Ammon's horn (tissue), 1 donor: ENCODE data around the gene SSR2.
"Not testable (repeated sequence)": the region's sequence is repeated elsewhere in the genome, so short reads cannot be mapped to it uniquely, and the experiment has no call there.

Experiments
- DNase-seq: peaks from one replicate; pipeline ENCODE4 v3.0.0-alpha.2; 2016; ENCODE audit warnings: low spot score

Gene SSR2

DNA sequence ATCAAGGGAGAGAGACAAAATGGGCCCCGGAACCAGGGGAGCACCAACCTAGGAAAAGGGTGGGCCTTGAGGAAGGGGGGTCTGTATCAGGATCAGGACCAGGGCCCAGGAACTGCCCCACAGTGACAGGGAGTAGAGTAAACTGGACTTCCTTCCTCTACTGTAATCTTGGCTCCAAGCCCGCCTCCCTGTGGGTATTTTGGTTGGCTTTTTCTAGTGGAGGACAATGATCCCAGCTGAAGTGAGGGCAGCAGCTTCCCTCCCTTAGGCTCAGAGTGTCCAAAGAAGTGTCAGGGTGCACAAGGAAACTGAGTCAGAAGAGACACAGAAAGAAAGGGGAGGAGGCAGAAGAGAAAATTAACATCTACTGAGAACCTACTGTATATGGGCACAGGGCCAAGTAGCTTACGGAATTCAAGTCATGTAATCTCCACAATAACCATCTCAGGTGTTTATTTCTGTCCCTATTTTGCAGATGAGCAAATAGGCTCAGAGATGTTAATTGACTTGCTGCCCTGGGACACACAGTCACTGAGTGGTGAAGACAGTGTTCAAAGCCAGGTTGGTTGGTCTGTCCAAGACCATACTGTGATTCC lies 28.0 kb upstream of the SSR2 start:
- DNase-seq, result no peak

DNA sequence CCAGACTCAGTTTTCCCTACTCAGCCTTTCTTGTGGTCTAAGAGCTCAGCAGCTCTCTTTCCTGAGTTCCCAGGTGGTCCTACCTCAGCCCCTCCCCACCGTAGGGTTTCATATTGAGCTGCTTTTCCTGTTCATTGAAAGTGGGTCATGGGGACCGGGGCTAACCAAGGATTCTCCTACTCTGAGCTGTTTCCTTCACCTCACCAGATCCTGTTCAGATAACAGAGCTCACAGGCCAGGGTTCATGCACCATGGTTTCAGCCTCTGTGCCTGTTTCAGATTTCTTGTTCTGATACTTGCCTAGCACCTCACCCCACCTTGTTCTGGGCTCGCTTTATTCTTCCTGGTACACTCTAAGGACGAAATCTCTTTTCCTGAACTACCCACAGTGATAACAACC lies 24.3 kb upstream of the SSR2 start:
- no peak for DNase-seq

DNA sequence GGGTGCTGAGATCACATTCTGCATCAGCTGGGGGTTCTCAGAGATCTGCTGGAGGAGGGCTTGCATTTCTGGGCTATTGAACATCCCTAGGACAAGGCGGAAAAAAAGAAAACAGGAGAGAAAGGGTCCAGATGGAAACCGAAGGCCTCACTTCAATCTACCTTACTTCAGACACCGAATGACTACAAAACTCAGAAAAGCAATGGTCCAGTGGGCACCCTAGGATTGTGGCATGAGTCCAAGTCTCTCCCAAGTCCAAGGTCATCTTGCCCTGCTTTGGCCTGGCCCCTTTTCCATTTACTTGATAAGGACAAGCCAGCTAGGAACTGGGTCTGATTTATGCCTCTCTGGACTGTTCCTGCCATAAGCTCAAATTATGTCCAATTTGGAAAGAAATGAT lies 22.1 kb upstream of the SSR2 start:
- no peak for DNase-seq

DNA sequence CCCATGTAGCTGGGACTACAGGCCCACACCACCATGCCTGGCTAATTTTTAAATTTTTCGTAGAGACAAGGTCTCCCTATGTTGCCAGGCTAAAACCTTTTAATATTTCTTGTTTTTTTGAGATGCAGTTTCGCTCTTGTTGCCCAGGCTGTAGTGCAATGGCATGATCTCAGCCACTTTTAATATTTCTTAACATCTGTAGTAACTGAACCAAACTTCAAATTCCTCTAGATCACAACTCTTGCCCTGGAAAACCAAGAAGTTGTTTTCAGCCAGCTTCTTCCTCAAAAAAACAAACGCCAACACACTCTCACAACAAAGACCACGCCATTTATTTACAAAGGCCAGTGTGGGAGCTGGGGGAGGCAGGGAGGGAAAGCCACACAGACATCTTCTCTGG lies 14.2 kb upstream of the SSR2 start:
- not testable (repeated sequence) for DNase-seq

- no peak for DNase-seq
These were observed 12.3 kb upstream of the SSR2 start for GRCh38 chr1:156033011-156033410.

- no peak for DNase-seq
These were observed 5.8 kb upstream of the SSR2 start for GRCh38 chr1:156026588-156026987.

DNA sequence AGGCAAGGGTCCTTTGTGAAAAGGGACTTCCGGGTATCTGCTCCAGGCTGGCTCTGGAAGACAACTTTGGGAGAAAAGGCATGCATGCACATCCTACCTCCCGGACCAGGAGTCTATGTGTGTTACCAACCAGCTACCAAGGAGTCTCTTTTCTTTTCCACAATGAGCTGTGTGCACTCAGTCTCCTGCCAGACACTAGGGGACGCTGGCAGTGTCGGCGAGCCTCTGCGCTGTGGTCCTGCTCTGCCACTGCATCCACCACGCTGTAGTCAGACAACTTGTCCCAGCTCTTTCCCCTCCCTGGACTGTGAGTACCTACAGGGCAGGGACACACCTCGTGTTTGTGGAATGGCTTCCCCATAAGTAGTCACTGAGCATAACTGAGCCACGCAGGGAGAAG lies 5.1 kb upstream of the SSR2 start:
- peak; percentile 30 for DNase-seq

DNA sequence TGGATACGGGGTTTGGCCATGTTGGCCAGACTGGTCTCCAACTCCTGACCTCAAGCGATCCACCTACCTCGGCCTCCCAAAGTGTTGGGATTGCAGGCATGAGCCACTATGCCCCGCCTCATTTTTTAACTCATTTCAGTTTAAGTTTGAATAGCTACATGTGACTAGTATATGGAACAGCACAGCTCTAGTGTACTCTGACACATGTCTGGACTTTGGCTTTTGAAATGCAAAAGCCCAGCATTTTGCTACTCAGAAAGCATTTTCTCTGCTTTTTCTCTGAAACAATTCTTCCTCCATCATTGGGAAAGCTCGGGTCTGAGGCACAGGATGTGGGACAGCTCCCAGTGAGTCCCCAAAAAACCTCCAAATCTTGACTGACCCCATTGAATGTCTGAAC lies 4.0 kb upstream of the SSR2 start:
- no peak for DNase-seq

DNA sequence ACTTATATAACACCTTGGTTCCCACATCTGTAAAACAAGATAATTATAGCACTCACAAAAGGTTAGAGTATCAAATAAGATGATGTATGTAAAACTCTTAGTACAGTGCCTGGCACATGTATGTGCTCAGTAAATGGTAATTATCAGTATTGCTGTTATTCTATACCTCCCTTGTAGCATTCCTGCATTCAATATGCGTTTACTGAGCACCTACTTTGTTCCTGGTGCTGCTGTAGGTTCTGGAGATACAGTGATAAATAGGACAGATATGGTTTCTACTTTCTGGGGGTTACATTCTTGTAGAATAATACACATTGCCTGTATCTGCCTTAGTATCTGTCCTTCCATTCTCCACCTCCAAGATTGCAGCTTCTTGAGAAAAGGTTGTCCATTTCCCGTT lies 1.2 kb upstream of the SSR2 start:
- DNase-seq, result no peak

DNA sequence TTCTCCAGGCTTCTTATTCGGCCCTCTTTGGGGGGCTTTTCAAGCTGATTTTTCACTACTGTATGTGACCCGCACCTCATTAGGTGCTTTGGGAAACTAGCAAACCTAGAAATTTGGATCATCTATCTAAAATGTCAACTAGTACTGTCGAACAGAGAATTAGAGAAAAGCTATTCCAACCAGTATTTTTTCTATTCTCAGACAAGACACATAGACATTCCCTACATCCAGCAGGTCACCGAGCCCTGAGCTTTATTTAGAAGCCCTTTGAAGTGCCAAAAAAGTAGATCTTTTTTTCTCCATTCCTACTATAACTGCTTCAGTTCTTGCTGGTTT lies 310 bp upstream of the SSR2 start:
- DNase-seq, result no peak

DNA sequence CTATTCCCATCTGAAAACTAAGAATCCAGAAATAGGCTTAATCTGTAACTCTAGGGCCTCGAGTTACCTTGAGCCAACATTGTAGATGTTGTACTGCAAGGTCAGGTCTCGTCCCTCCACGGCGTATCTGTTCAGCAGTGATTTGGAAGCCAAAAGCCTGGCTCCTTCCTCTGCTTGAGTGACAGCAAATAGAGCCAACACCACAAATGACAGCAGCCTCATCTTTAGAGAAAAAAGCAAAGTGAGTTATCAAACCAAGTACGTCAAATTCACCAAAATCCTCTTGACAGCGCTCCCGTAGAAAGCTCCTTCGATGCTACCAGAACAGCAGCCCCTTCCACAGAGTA lies 832 bp downstream of the SSR2 start:
- DNase-seq, result no peak

DNA sequence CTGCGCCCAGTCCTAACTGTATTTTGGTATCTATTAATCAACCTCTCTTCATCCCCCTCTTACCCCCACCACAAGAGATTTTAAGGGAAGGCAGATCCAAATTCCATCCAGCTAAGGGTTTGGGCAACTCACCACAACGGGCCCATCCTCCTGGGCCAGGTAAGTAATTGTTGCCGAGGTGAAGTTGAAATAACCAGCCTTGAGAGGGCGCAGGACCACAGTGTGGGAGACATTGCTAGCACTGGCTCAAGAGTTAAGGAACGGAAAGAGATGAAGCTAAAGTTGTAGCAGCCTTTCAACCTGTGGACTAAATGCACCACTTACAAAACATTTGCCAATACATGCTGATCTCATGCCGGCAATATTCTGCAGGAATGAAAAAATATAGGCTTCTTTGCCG lies 5.9 kb downstream of the SSR2 start:
- no peak for DNase-seq

DNA sequence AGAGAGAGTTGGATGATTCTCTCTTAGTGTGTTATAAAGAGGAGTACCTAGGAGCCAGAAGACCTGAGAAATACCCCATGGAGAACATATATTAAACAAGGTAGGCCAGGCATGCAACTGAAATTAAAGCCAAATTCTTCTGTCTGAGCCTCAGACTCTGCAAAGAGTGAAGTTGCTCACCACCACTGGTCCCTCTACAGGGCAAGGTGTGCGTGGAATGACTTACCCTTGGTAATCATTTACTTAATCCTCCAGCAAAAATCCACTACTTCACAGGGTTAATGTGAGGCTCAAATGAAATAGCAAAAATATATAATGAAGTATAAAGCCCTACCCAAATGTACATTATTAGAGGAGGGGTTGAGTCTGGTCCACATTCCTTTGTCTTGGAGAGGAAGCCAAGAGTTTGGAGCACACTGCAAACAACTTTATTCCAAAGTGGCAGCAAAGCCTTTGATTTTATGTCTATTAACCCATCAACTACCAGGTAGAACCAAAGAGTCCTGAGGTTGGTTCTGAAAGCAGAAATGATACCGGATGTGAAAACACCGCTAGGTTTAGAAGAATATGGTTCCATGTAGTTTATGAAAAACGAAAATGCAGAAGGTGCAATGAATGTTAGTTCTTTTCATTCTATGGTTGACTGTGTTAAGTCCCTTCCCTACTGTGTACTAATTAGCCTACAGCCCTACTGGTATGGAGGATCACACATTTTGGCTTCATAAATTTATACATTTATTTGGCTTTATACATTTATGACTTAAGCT lies 8.5 kb downstream of the SSR2 start:
- no peak for DNase-seq

- no peak for DNase-seq
These were observed 11.3 kb downstream of the SSR2 start for GRCh38 chr1:156009404-156009803.

GRCh38 chr1:156006666-156007376 lies 13.9 kb downstream of the SSR2 start:
- no peak for DNase-seq

GRCh38 chr1:156004843-156005584 lies 15.7 kb downstream of the SSR2 start:
- DNase-seq, result no peak

DNA sequence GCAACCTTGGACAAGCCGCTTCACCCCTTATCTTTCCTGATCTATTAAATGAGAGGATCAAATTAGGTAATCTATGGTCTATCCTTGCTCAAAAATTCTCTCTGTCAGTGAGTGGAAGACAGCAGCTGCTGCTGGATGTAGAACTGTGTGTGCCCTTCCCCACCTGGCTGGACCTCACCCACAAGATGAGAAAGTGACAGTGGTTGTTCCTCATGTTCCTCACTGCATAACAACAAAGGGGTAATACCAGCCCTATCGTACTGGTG lies 16.9 kb downstream of the SSR2 start:
- no peak for DNase-seq

DNA sequence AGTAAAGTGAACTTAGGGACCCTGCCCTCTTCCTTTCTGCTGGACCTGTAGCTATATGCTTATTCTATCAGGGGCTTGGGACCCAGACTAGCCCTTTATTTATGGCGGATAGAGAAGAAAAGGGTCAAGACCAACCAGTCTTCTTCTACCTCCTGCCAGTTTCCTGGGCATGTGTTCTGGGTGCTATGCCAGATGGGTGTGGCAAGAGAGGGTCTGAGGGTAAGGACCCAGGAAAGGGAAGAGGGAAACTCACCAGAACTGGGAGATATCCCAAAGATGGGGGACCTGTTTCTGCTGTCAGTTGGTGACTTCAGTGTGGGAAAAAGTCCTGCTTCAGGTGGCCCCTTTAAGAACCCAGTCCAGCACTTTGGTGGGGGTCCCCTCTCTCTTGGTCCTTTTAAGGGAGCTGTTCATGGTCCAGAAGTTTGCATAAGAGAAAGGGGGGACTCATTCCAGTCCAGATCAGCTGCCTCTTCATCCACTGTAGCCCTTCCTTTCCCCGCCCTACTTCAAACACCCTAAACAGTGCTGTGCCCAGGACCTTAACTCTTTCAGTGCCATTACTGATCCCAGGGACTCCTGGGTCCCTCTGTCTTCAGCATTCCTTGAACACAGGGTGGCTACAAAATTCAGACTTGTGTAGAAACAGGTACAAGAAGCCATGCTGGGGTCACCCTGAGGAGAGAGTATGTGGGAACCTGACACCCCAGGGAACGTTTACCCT lies 18.4 kb downstream of the SSR2 start:
- DNase-seq, result no peak

- DNase-seq, result no peak
These were observed 19.0 kb downstream of the SSR2 start for GRCh38 chr1:156001662-156002171.

DNA sequence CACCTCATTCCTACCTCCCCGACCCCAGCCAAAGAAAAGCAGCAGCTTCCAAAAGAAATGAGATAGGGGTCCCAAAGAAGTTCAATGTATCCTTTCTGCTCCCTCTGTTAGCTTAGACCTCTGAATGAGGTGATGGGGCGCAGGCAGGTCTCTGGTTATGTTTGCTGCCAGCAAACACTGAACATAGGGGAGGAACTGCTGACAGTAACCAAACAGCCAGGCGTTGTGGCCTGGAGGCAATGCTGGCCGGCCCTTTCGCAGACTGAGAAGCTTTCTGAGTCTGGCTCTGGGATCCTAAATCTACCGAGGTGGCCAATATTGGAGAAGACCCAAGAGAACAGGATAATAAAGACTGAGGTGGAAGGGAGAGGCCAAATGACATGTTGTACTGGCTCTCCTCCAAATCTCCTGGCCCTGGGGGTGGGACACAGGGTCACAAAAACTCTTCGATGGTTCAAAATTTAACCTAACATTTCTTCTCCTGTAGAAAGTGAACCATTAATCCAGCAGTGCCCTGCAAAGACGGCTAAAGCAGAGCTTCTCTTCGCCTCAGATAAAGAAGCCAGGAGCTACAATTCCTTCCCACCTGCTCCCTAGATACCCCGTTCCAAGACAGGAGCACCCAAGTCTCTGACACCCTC lies 19.6 kb downstream of the SSR2 start:
- DNase-seq, result no peak

DNA sequence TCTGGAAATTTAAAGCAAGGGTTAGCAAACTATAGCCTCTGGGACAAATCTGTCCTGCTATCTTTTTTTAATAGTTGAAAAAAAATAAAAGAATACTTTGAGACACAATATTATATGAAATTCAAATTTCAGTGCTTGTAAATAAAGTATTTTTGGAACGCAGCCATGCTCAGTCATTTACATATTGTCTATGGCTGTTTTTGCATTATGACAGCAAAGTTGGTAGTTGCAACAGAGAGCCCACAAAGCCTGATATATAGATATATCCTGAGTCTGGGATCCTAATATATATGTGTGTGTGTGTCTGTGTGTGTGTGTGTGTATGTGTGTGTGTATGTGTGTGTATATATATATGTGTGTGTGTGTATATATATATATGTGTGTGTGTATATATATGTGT lies 20.8 kb downstream of the SSR2 start:
- DNase-seq, result no peak

DNA sequence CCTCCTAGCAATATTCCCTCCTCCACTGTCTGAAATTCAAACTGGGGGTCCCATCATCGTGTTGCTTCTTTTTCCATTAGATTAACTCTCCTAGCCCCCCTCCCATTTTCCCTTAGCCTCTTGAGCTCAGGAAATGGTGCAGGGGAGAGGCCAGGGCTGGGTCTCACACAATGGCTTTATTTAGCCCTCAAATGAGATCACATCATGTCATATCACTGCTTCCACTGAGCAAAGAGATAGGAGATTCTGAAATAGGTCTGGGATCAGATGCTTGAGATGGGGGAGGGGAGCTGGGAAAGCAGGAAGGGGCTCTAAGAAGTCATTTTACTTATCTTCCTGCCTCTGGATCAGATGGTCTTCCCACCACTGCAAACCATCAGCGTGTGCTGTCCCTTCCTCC lies 24.6 kb downstream of the SSR2 start:
- DNase-seq, result no peak
